HFFc6 (cell line): ENCODE results near the gene OR2W3. TPM values are rescaled to one million over a fixed set of nuclear protein-coding genes. Genes with fewer than 3 reads are reported as not detected.

Experiments
- DNase-seq: peaks from one replicate; pipeline ENCODE4 v3.0.0-alpha.2; 2018
- H3K27ac Mint-ChIP-seq: 2 replicates; pipeline ENCODE4 v1.8.0; 2020; ENCODE audit warnings: mild to moderate bottlenecking, mixed read lengths
- H3K27me3 Mint-ChIP-seq: 2 replicates; pipeline ENCODE4 v1.8.0; 2021; ENCODE audit warnings: mild to moderate bottlenecking, moderate library complexity, mixed read lengths; ENCODE audit not compliant: insufficient read depth
- H3K36me3 Mint-ChIP-seq: 2 replicates; pipeline ENCODE4 v1.8.0; 2021; ENCODE audit warnings: low read depth, mixed read lengths
- H3K4me1 Mint-ChIP-seq: 2 replicates; pipeline ENCODE4 v1.8.0; 2020; ENCODE audit warnings: low read depth, mixed read lengths
- H3K4me3 Mint-ChIP-seq: 2 replicates; pipeline ENCODE4 v1.8.0; 2020; ENCODE audit warnings: mild to moderate bottlenecking, moderate library complexity, mixed read lengths
- H3K9me3 Mint-ChIP-seq: 2 replicates; pipeline ENCODE4 v1.8.0; 2020; ENCODE audit warnings: mild to moderate bottlenecking, mixed read lengths
- CTCF ChIP-seq: fragments of 200-600 bp; sonication (generic); IDR thresholded peaks from 2 replicates; pipeline ENCODE4 v1.5.0; 2021; ENCODE audit warnings: antibody characterized with exemption, mild to moderate bottlenecking
- long read RNA-seq: library from polyadenylated mRNA; unstranded; transcript quantifications from one replicate; pipeline ENCODE4 v2.0.0, GENCODE V29; 2019
- total RNA-seq, 6 experiments: library from RNA; stranded (reverse); fragmentation: NEBNext Ultra II Directional; extraction: Animal tissue kit (Norgen Biotek cat#: 25700); gene quantifications; 2 replicates in 1 of 6; 3 replicates in 5 of 6; pipeline ENCODE4 v1.2.3, GENCODE V29; 2021

Gene OR2W3
- total RNA-seq, result not detected
- long read RNA-seq, result 0 reads

- no peak within 1 kb of the TSS for H3K27ac Mint-ChIP-seq
- H3K4me3 Mint-ChIP-seq, result no peak within 1 kb of the TSS
- no peaks in the 10 kb centered on the region; the same call in 1 of the 2 replicates for H3K36me3 Mint-ChIP-seq
- peaks cover 18% of the 10 kb centered on the region; the same call in 1 of the 2 replicates for H3K9me3 Mint-ChIP-seq
- no peaks in the 10 kb centered on the region; the same call in 1 of the 2 replicates for H3K27me3 Mint-ChIP-seq
- DNase-seq, result no peak
- H3K4me1 Mint-ChIP-seq, result no peaks in the 10 kb centered on the region
- no peak for TF ChIP-seq CTCF
Observed at GRCh38 chr1:247895163-247895637, at the start of gene OR2W3. TSS of gene OR2W3 (plus strand) at chr1:247895587. CDS start at chr1:247895587, 0 bp downstream.

- no peaks in the 10 kb centered on the region for H3K27me3 Mint-ChIP-seq
Observed at GRCh38 chr1:247845693-247846017, 49.7 kb upstream of the OR2W3 start.

DNA sequence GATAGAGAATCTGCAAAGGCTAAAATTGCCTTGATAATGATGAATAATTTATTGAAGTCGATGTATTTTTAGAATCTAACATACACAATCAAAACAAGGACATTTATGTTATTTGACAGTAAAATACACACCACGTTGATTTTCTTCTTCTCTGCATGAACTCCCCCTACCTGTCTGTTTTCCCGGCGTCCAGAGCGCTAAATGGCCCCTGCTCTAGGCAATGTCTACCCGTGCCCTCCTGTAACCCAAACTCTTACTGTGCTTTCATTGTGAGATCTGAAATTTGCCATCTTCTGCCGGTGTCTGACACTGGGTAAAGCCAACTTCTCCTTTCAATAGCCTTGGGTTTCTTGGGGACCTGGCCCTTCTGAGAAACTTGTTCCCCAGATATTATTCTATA is 47.0 kb upstream of the OR2W3 start:
- Mint-ChIP-seq H3K27me3 (no peaks in the 10 kb centered on the region; the same call in 1 of the 2 replicates), H3K36me3 (no peaks in the 10 kb centered on the region), H3K4me3 (no peak overlapping the region), H3K4me1 (no peaks in the 10 kb centered on the region; the same call in 1 of the 2 replicates), H3K9me3 (peaks cover 12% of the 10 kb centered on the region), H3K27ac (no peak overlapping the region)
- DNase-seq, result no peak
- no peak for TF ChIP-seq CTCF

More at GRCh38 chr1:247845693-247846017, 49.7 kb upstream of the OR2W3 start:
- H3K4me3 Mint-ChIP-seq, result no peak overlapping the region
- no peaks in the 10 kb centered on the region; the same call in 1 of the 2 replicates for H3K36me3 Mint-ChIP-seq
- DNase-seq, result no peak
- H3K9me3 Mint-ChIP-seq, result peaks cover 23% of the 10 kb centered on the region
- no peak overlapping the region for H3K27ac Mint-ChIP-seq
- H3K4me1 Mint-ChIP-seq, result no peaks in the 10 kb centered on the region; the same call in 1 of the 2 replicates
- no peak for TF ChIP-seq CTCF

DNA sequence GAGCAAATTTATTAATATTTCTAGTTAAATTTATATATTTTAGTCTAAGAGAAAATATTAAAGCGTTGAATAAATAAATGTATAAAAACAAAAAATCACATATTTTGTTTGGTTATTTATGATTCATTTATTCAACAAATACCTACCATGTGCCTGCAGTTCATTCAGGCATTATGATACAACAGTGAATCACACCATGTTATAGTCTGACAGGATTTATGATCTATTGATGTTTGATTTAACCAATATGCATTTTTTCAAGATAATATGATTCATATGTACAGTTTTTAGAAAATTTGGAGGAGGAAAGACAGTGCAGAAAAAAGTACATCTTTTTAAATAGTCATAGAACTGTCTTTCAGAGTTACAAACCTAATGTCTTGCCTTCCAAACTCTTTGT is 45.8 kb upstream of the OR2W3 start:
- Mint-ChIP-seq H3K36me3 (no peaks in the 10 kb centered on the region), H3K9me3 (peaks cover 15% of the 10 kb centered on the region), H3K4me3 (no peak overlapping the region), H3K27me3 (no peaks in the 10 kb centered on the region; the same call in none of the 2 replicates), H3K4me1 (no peaks in the 10 kb centered on the region; the same call in 1 of the 2 replicates), H3K27ac (no peak overlapping the region)
- no peak for DNase-seq
- no peak for TF ChIP-seq CTCF

DNA sequence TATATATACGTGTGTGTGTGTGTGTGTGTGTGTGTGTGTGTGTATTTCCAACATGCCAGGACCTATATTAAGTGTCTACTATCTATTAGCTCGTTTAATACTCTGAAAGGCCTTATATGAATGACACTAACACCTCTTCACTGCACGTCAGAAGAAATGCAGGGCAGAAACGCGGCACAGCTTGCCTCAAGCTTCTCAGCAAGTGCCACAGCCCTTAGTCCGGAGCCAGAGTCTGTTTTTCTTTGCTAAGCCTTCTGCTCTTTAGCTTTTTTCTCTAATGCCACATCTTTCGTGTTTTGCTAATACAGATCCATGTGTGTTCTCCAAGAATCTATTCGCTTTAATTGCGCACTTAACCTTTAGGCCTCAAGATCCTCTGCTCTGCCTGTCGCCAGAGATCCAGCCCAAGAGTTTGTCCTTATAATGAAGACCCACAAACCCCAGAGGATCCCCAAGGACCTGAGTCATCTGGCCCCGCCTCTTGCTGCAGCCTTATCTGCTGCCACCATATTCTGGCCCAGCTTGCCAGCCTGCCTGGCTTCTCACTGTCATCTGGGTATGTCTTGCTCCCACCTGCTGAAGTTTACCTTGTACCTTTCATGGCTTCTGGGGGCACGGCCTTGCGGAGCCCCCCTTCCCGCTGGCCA is 40.4 kb upstream of the OR2W3 start:
- peaks cover 37% of the 10 kb centered on the region for H3K9me3 Mint-ChIP-seq

More for the DNA sequence above, 40.4 kb upstream of the OR2W3 start:
- no peak overlapping the region for H3K4me3 Mint-ChIP-seq
- no peak for DNase-seq
- H3K36me3 Mint-ChIP-seq, result peaks cover 7% of the 10 kb centered on the region; the same call in 1 of the 2 replicates
- peaks cover 6% of the 10 kb centered on the region; the same call in 1 of the 2 replicates for H3K4me1 Mint-ChIP-seq
- no peak for TF ChIP-seq CTCF
- no peak overlapping the region for H3K27ac Mint-ChIP-seq
- no peaks in the 10 kb centered on the region; the same call in none of the 2 replicates for H3K27me3 Mint-ChIP-seq
